GM21515 (cell line): ENCODE results near the gene ZNF695.

Experiments
- ATAC-seq: cut with Tn5 transposase; IDR thresholded peaks from one replicate; pipeline ENCODE4 v1.9.1; 2021; ENCODE audit not compliant: unreplicated experiment

ZNF695 gene

DNA sequence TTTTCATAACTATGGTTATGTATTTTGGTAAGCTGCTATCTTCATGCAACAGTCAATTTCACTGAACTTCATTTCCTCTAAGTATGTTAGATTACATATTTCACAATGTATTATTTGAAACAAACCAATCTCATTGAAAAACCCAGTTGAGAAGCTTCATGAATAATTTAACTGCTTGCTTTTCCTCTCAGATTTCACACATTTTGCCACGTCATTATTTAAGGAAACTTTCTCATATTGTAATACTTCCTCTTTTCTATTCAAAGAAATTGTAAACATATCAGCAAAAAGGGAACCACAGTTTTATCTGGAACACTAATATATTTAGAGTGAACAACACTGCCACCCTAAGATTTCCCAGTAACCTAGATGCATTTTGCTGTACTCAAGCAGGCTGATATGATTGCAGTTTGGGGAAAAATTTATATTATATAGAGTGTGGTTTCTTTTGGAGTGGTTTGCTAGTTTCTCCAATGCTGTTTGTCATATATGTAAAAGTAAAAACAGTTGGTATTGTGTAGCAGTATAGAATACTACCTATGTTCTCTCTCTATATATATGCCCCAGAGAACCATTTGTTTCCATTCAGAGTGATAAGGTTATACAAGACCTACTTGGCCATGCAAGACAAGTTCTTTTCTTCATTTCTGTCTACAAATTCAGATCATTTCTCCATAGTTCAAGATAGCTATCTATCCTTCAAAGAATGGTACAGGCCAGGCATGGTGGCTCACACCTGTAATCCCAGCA is 47.7 kb downstream of the ZNF695 start:
- peak; percentile 56 for ATAC-seq

DNA sequence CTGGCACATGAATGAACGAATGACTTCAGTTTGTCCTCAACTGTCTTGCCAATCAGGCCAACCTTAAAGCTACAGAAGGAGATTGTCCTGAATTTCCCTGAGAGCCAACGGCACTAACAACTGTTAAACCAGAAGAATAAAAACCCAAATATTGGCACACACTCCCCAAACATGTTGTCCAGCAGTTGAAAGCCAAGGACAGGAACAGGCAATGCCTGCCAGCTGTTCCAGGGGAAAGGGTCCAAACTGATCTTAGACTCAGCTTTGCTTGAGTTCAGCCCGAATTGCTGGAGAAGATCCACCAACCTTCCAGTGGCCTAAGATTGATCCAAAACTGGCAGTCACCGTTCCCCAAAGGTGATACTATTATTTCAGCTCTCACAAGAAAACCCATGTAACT is 53.7 kb downstream of the ZNF695 start:
- ATAC-seq = no peak

DNA sequence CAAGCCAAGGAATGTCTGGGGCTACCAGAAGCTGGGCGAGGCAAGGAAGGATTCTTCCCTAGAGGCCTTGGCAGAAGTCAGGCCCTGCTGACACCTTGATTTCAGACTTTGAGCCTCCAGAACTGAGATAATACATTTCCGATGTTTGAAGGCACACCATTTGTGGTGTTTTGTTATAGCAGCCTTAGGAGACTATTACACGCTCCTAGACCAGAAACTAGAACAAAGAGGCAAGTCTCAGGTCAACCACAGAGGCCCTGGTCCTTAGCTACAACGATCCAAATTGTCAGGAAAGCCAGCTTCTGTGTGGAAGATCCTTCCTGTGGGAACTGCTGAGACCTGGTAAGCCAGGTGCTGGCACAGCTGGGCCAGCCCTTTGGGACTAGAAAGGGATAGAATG is 56.4 kb downstream of the ZNF695 start:
- ATAC-seq = no peak

DNA sequence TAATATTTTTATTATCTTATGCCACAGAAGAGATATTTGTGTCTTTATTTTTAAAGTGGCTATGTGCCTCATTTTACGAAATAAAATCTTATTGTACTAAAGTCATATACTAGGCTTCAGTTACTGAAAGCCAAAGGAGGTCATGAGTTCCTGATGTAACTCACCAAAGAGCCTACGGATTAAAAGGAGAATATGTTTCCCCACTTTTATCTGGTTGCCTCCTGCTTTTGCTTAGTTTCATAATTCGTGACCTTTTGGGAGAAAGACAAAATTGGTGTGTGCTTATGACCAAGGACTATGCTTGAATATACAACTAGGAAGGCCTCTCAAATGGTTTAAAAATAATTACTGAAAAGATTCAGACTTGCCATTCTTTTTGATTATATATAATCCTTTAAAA is 57.9 kb downstream of the ZNF695 start:
- no peak for ATAC-seq

DNA sequence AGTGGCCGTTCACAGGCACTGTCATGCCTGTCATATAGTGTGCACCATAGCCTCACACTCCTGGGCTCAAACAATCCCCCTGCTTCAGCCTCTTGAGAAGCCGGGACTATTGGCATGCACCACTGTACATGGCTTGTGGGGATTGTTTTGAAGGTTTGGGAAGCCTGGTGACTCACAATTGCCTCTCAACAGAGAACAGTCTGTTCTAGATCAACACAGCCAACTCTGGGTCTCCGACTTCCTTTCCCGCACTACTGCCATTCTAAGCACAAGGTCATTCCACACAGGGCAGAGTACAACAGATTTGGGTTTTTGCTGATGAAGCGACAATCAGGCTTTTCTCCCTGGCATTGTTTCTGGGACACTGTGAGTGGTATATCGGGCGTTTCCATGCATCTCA is 60.6 kb downstream of the ZNF695 start:
- ATAC-seq = no peak

DNA sequence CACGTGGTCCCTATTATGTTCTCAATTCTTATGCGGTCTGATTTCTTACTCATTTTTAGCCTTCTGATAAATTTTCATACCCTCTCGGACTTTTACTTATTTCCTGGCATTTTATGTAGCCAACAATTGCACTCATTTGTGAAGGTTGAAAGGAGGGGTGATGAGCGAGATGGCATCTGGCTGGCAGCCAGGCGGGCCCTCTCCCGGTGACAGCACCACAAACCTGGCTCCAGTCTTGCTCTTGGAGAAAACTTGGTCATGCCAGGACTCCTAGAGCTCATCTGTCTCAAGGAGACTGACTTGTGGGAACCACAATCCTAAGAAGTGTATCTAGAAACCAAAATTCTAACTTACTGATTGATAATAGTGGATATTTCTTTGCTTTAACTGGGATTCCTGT is 61.5 kb downstream of the ZNF695 start:
- no peak for ATAC-seq
